Measurements from ENCODE around the gene FLVCR1.

The FLVCR1 gene

GRCh38 chr1:212871976-212872375, 13.9 kb downstream of the FLVCR1 start:
- Histone ChIP-seq H3K23ac (ENCODE audit: low read length) (no peak overlapping the region), H4K8ac (ENCODE audit: low read depth, low read length) (no peak overlapping the region), H4K91ac (ENCODE audit: low read depth, low read length) (no peak overlapping the region), H3K4me2 (ENCODE audit: low read length) (no peak overlapping the region), H3K4me1 (ENCODE audit: control insufficient read depth in 1 of 2, insufficient read depth in 2 of 2, low read length in 2 of 2) (no peaks in the 10 kb centered on the region), H3K14ac (ENCODE audit: low read length) (no peak overlapping the region), H4K12ac (ENCODE audit: low read depth, low read length) (no peak overlapping the region), H3K18ac (ENCODE audit: low read length) (no peak overlapping the region), H3K4me3 (ENCODE audit: low read depth, low read length) (no peak overlapping the region), H2AK5ac (ENCODE audit: low read length) (no peak overlapping the region), H2BK12ac (ENCODE audit: low read length) (no peak overlapping the region), H3K27me3 (ENCODE audit: insufficient read depth, low read length) (no peaks in the 10 kb centered on the region), H3K79me2 (ENCODE audit: control insufficient read depth, insufficient read depth, low read length, poor library complexity) (no peaks in the 10 kb centered on the region), H3K36me3 (ENCODE audit: control insufficient read depth in 1 of 2, insufficient read depth in 2 of 2, low read length in 2 of 2) (peaks cover 17 to 20% of the 10 kb centered on the region in 2 experiments), H3K27ac (ENCODE audit: low read depth, low read length) (no peak overlapping the region), H3K79me1 (ENCODE audit: low read length) (no peaks in the 10 kb centered on the region), H2AFZ (ENCODE audit: insufficient read depth, low read length, poor library complexity) (no peak overlapping the region), H3K9me3 (ENCODE audit: insufficient read depth, low read depth, low read length) (no peaks in the 10 kb centered on the region), H2BK5ac (ENCODE audit: low read depth, low read length, poor library complexity) (no peak overlapping the region), H3K9ac (ENCODE audit: low read length) (no peak overlapping the region), H2BK120ac (ENCODE audit: insufficient read depth, low read length, poor library complexity) (no peak overlapping the region), H3K4ac (ENCODE audit: low read depth, low read length) (no peak overlapping the region)
- no CpG with 5 or more reads among the region's 1 CpG for WGBS (ENCODE audit: extremely low coverage, insufficient coverage, insufficient read length)
- no peak for DNase-seq

- no peaks in the 10 kb centered on the region for H3K9me3 ChIP-seq (ENCODE audit: insufficient read depth, low read depth, low read length)
- no CpG with 5 or more reads among the region's 2 CpGs for WGBS (ENCODE audit: extremely low coverage, insufficient coverage, insufficient read length)
- H4K91ac ChIP-seq (ENCODE audit: low read depth, low read length) = no peak overlapping the region
- H3K9ac ChIP-seq (ENCODE audit: low read length) = no peak overlapping the region
- H4K12ac ChIP-seq (ENCODE audit: low read depth, low read length) = no peak overlapping the region
- H3K79me1 ChIP-seq (ENCODE audit: low read length) = no peaks in the 10 kb centered on the region
- no peaks in the 10 kb centered on the region for H3K4me1 ChIP-seq (ENCODE audit: control insufficient read depth in 1 of 2, insufficient read depth in 2 of 2, low read length in 2 of 2)
- H2AK5ac ChIP-seq (ENCODE audit: low read length) = no peak overlapping the region
- no peak overlapping the region for H2BK5ac ChIP-seq (ENCODE audit: low read depth, low read length, poor library complexity)
- H2BK12ac ChIP-seq (ENCODE audit: low read length) = no peak overlapping the region
- H2BK120ac ChIP-seq (ENCODE audit: insufficient read depth, low read length, poor library complexity) = no peak overlapping the region
- peaks cover 12 to 20% of the 10 kb centered on the region in 2 experiments for H3K36me3 ChIP-seq (ENCODE audit: control insufficient read depth in 1 of 2, insufficient read depth in 2 of 2, low read length in 2 of 2)
- no peak for DNase-seq
- H3K4me3 ChIP-seq (ENCODE audit: low read depth, low read length) = no peak overlapping the region
- H3K27ac ChIP-seq (ENCODE audit: low read depth, low read length) = no peak overlapping the region
- H3K23ac ChIP-seq (ENCODE audit: low read length) = no peak overlapping the region
- H4K8ac ChIP-seq (ENCODE audit: low read depth, low read length) = no peak overlapping the region
- H3K18ac ChIP-seq (ENCODE audit: low read length) = no peak overlapping the region
- no peak overlapping the region for H3K4me2 ChIP-seq (ENCODE audit: low read length)
- no peak overlapping the region for H2AFZ ChIP-seq (ENCODE audit: insufficient read depth, low read length, poor library complexity)
- no peak overlapping the region for H3K4ac ChIP-seq (ENCODE audit: low read depth, low read length)
- no peaks in the 10 kb centered on the region for H3K27me3 ChIP-seq (ENCODE audit: insufficient read depth, low read length)
- H3K14ac ChIP-seq (ENCODE audit: low read length) = no peak overlapping the region
- no peaks in the 10 kb centered on the region for H3K79me2 ChIP-seq (ENCODE audit: control insufficient read depth, insufficient read depth, low read length, poor library complexity)
These were observed 15.4 kb downstream of the FLVCR1 start for GRCh38 chr1:212873518-212873917.

GRCh38 chr1:212878418-212878817, 20.3 kb downstream of the FLVCR1 start:
- WGBS (ENCODE audit: extremely low coverage, insufficient coverage, insufficient read length) = no CpG with 5 or more reads among the region's 6 CpGs
- Histone ChIP-seq H3K4me1 (ENCODE audit: control insufficient read depth in 1 of 2, insufficient read depth in 2 of 2, low read length in 2 of 2) (no peaks in the 10 kb centered on the region), H3K9ac (ENCODE audit: low read length) (no peak overlapping the region), H2BK5ac (ENCODE audit: low read depth, low read length, poor library complexity) (no peak overlapping the region), H3K18ac (ENCODE audit: low read length) (no peak overlapping the region), H2AK5ac (ENCODE audit: low read length) (no peak overlapping the region), H3K27me3 (ENCODE audit: insufficient read depth, low read length) (no peaks in the 10 kb centered on the region), H4K12ac (ENCODE audit: low read depth, low read length) (no peak overlapping the region), H3K4ac (ENCODE audit: low read depth, low read length) (no peak overlapping the region), H4K91ac (ENCODE audit: low read depth, low read length) (no peak overlapping the region), H3K79me2 (ENCODE audit: control insufficient read depth, insufficient read depth, low read length, poor library complexity) (no peaks in the 10 kb centered on the region), H3K79me1 (ENCODE audit: low read length) (no peaks in the 10 kb centered on the region), H3K36me3 (ENCODE audit: control insufficient read depth in 1 of 2, insufficient read depth in 2 of 2, low read length in 2 of 2) (peaks cover 10 to 14% of the 10 kb centered on the region in 2 experiments), H4K8ac (ENCODE audit: low read depth, low read length) (no peak overlapping the region), H2BK12ac (ENCODE audit: low read length) (no peak overlapping the region), H3K14ac (ENCODE audit: low read length) (no peak overlapping the region), H3K4me3 (ENCODE audit: low read depth, low read length) (no peak overlapping the region), H3K23ac (ENCODE audit: low read length) (no peak overlapping the region), H2AFZ (ENCODE audit: insufficient read depth, low read length, poor library complexity) (no peak overlapping the region), H3K27ac (ENCODE audit: low read depth, low read length) (no peak overlapping the region), H2BK120ac (ENCODE audit: insufficient read depth, low read length, poor library complexity) (no peak overlapping the region), H3K4me2 (ENCODE audit: low read length) (no peak overlapping the region), H3K9me3 (ENCODE audit: insufficient read depth, low read depth, low read length) (no peaks in the 10 kb centered on the region)
- no peak for DNase-seq

- no CpG with 5 or more reads among the region's 6 CpGs for WGBS (ENCODE audit: extremely low coverage, insufficient coverage, insufficient read length)
- no peak overlapping the region for H3K9ac ChIP-seq (ENCODE audit: low read length)
- no peak overlapping the region for H3K4ac ChIP-seq (ENCODE audit: low read depth, low read length)
- H3K4me3 ChIP-seq (ENCODE audit: low read depth, low read length) = no peak overlapping the region
- H3K23ac ChIP-seq (ENCODE audit: low read length) = no peak overlapping the region
- H3K4me2 ChIP-seq (ENCODE audit: low read length) = no peak overlapping the region
- no peak overlapping the region for H2AK5ac ChIP-seq (ENCODE audit: low read length)
- H2BK12ac ChIP-seq (ENCODE audit: low read length) = no peak overlapping the region
- no peak overlapping the region for H4K91ac ChIP-seq (ENCODE audit: low read depth, low read length)
- no peak overlapping the region for H4K8ac ChIP-seq (ENCODE audit: low read depth, low read length)
- H3K27me3 ChIP-seq (ENCODE audit: insufficient read depth, low read length) = no peaks in the 10 kb centered on the region
- H4K12ac ChIP-seq (ENCODE audit: low read depth, low read length) = no peak overlapping the region
- no peak overlapping the region for H3K18ac ChIP-seq (ENCODE audit: low read length)
- H2BK5ac ChIP-seq (ENCODE audit: low read depth, low read length, poor library complexity) = no peak overlapping the region
- H3K14ac ChIP-seq (ENCODE audit: low read length) = no peak overlapping the region
- H3K27ac ChIP-seq (ENCODE audit: low read depth, low read length) = no peak overlapping the region
- no peaks in the 10 kb centered on the region for H3K79me1 ChIP-seq (ENCODE audit: low read length)
- peaks cover 12% of the 10 kb centered on the region in 2 experiments for H3K36me3 ChIP-seq (ENCODE audit: control insufficient read depth in 1 of 2, insufficient read depth in 2 of 2, low read length in 2 of 2)
- no peaks in the 10 kb centered on the region for H3K79me2 ChIP-seq (ENCODE audit: control insufficient read depth, insufficient read depth, low read length, poor library complexity)
- H2AFZ ChIP-seq (ENCODE audit: insufficient read depth, low read length, poor library complexity) = no peak overlapping the region
- DNase-seq = peak in 1 of 2 donors; percentile 26
- H2BK120ac ChIP-seq (ENCODE audit: insufficient read depth, low read length, poor library complexity) = no peak overlapping the region
- no peaks in the 10 kb centered on the region for H3K4me1 ChIP-seq (ENCODE audit: control insufficient read depth in 1 of 2, insufficient read depth in 2 of 2, low read length in 2 of 2)
- no peaks in the 10 kb centered on the region for H3K9me3 ChIP-seq (ENCODE audit: insufficient read depth, low read depth, low read length)
These were observed 22.0 kb downstream of the FLVCR1 start for GRCh38 chr1:212879947-212880690.

Data from trophoblast cell (in vitro differentiated cells and primary cell).